Lower leg skin (tissue), 3 donors: ENCODE data around the gene TTC7B.

Source experiments
- POLR2A ChIP-seq, 2 donors: fragments of 450-650 bp; IDR thresholded peaks; one replicate each; pipeline ENCODE4 v1.6.1; 2016 to 2017; ENCODE audit warnings: antibody characterized with exemption in 2 of 2, mild to moderate bottlenecking in 1 of 2, moderate library complexity in 1 of 2
- TF ChIP-seq, protein P1 (sequence below), 3 donors: fragments of 450-650 bp; IDR thresholded peaks; one replicate each; pipeline ENCODE4 v1.5.1; 2016; ENCODE audit warnings: antibody characterized with exemption in 3 of 3, mild to moderate bottlenecking in 3 of 3, moderate library complexity in 2 of 3

- TF ChIP-seq, protein P1, sequence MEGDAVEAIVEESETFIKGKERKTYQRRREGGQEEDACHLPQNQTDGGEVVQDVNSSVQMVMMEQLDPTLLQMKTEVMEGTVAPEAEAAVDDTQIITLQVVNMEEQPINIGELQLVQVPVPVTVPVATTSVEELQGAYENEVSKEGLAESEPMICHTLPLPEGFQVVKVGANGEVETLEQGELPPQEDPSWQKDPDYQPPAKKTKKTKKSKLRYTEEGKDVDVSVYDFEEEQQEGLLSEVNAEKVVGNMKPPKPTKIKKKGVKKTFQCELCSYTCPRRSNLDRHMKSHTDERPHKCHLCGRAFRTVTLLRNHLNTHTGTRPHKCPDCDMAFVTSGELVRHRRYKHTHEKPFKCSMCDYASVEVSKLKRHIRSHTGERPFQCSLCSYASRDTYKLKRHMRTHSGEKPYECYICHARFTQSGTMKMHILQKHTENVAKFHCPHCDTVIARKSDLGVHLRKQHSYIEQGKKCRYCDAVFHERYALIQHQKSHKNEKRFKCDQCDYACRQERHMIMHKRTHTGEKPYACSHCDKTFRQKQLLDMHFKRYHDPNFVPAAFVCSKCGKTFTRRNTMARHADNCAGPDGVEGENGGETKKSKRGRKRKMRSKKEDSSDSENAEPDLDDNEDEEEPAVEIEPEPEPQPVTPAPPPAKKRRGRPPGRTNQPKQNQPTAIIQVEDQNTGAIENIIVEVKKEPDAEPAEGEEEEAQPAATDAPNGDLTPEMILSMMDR (IDR thresholded peaks at IDR 0.05), result no peak
- no peak for TF ChIP-seq POLR2A (IDR thresholded peaks at IDR 0.05)
Measured at GRCh38 chr14:90498198-90498597, 318.0 kb downstream of the TTC7B start.
